H1 (cell line): ENCODE results near the gene ADH1C.

ENCODE experiments used
- BRCA1 ChIP-seq: IDR thresholded peaks from 2 replicates; pipeline ENCODE4 v1.6.1; 2012; ENCODE audit warnings: low read depth, low read length, improper control_type of control experiment
- CEBPB ChIP-seq: IDR thresholded peaks from 2 replicates; pipeline ENCODE4 v1.6.1; 2012; ENCODE audit warnings: low read depth, low read length
- CTCF ChIP-seq, 3 experiments: IDR thresholded peaks; 1 replicate in 2 of 3; 2 replicates in 1 of 3; pipeline versions ENCODE4 v1.5.1 to v1.6.1; 2011; ENCODE audit warnings: low read length in 3 of 3, mild to moderate bottlenecking in 3 of 3, inconsistent platforms in 2 of 3, low read depth in 1 of 3, moderate library complexity in 1 of 3; ENCODE audit not compliant: insufficient read depth in 1 of 3; ENCODE audit errors: control extremely low read depth in 1 of 3
- POLR2A ChIP-seq, 2 experiments: IDR thresholded peaks; 1 replicate in 1 of 2; 2 replicates in 1 of 2; pipeline ENCODE4 v1.6.1; 2011; ENCODE audit warnings: low read depth in 2 of 2, low read length in 2 of 2, mild to moderate bottlenecking in 2 of 2; ENCODE audit errors: control extremely low read depth in 1 of 2

GRCh38 chr4:99352602-99353537 is at the start of gene ADH1C:
- no peak for TF ChIP-seq POLR2A (IDR thresholded peaks at IDR 0.05; ENCODE audit: control extremely low read depth in 1 of 2, low read depth in 2 of 2, low read length in 2 of 2)
- TF ChIP-seq CTCF (IDR thresholded peaks at IDR 0.05; ENCODE audit: control extremely low read depth in 1 of 3, insufficient read depth in 1 of 3, low read depth in 1 of 3, low read length in 3 of 3), result no peak
- no peak for TF ChIP-seq BRCA1
- no peak for TF ChIP-seq CEBPB
